ENCODE data around the gene TSPAN14.
A peak's percentile ranks its signal among the peaks of the same experiment; 100 is the strongest.

DNA sequence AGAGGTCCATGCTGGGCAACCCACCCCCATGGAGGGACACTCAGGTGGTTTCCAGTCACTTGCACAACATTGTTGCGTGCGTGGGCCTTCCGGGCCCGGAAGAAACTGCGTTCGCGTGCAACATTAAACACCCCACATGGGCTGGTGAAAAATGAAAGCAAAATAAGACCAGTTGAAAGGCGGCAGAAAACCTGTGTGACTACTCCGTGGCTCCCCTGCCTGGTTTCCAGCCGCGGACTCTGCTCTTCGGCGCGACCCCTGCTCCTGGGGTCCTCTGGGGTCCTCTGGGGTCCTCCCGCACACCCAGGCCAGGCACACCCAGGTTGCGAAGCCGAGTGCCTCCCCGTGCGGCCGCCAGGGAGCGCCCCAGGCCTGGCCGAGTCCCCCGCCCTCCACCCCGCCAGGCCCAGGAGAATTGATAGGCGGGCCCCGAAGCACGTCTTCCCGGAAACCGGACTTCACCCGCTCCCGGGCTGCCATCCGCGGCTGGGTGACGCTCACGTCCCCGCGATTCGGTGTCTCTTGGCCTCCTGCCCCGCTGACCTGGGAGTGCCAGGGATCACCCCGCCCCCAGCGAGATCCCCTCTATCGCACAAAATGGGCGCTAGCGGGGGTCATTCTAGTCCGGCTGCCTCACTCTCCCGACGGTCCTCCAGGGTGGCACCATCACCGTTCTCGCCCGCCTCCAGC is 81.7 kb downstream of the TSPAN14 start:
- TF ChIP-seq, protein P1, sequence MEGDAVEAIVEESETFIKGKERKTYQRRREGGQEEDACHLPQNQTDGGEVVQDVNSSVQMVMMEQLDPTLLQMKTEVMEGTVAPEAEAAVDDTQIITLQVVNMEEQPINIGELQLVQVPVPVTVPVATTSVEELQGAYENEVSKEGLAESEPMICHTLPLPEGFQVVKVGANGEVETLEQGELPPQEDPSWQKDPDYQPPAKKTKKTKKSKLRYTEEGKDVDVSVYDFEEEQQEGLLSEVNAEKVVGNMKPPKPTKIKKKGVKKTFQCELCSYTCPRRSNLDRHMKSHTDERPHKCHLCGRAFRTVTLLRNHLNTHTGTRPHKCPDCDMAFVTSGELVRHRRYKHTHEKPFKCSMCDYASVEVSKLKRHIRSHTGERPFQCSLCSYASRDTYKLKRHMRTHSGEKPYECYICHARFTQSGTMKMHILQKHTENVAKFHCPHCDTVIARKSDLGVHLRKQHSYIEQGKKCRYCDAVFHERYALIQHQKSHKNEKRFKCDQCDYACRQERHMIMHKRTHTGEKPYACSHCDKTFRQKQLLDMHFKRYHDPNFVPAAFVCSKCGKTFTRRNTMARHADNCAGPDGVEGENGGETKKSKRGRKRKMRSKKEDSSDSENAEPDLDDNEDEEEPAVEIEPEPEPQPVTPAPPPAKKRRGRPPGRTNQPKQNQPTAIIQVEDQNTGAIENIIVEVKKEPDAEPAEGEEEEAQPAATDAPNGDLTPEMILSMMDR (conservative IDR thresholded peaks at IDR 0.05 in 1 of 2, IDR thresholded peaks at IDR 0.05 in 1 of 2; ENCODE audit: low read depth in 1 of 2, low read length in 2 of 2), result peak; percentile 32 to 50
- TF ChIP-seq EZH2 (IDR thresholded peaks at IDR 0.05; ENCODE audit: low read length, missing control alignments), result no peak
